B cell (primary cell): ENCODE measurements around the gene LYRM1. TPM values are rescaled to one million over a fixed set of nuclear protein-coding genes. Genes with fewer than 3 reads are reported as not detected.

Experiments
- ATAC-seq: fragments of 200-7000 bp; cut with Tn5 transposase; one replicate; pipeline ENCODE4 v1.10.0; 2021; ENCODE audit warnings: low read depth, mild to moderate bottlenecking, moderate number of reproducible peaks, moderate library complexity
- CTCF ChIA-PET: fragments of 350-600 bp; sonication (Branson Sonifier 250); formaldehyde crosslinking; loops from one replicate; lab custom pipeline; 2021; ENCODE audit warnings: antibody characterized with exemption, inconsistent platforms; lab: Charles Lee
- POLR2A ChIA-PET: fragments of 350-600 bp; sonication (Branson Sonifier 250); formaldehyde crosslinking; loops from one replicate; lab custom pipeline; 2021; ENCODE audit warnings: antibody characterized with exemption; lab: Charles Lee
- DNase-seq: peaks from one replicate; pipeline ENCODE4 v3.0.0; 2013
- H2AFZ ChIP-seq: 2 replicates; pipeline ENCODE4 v1.6.1; 2012; ENCODE audit warnings: mild to moderate bottlenecking, low read depth, low read length; ENCODE audit not compliant: insufficient read depth, poor library complexity, severe bottlenecking
- H3K27ac ChIP-seq, 2 donors: 1 replicate in 1 of 2; 2 replicates in 1 of 2; pipeline ENCODE4 v1.5.1; 2012 to 2013; ENCODE audit warnings: low read length in 2 of 2, mild to moderate bottlenecking in 2 of 2, moderate library complexity in 1 of 2
- H3K27me3 ChIP-seq, 4 experiments: fragments of 200-600 bp in 1 of 4; sonication (generic) in 1 of 4; replicated peaks in 1 of 4; 1 replicate in 2 of 4; 2 replicates in 2 of 4; pipeline versions ENCODE4 v1.6.1 to v1.7.0; 2013 to 2016; ENCODE audit warnings: low read length in 3 of 4, mild to moderate bottlenecking in 2 of 4, mixed read lengths in 1 of 4, moderate library complexity in 1 of 4; ENCODE audit not compliant: insufficient read depth in 4 of 4, control insufficient read depth in 3 of 4; ENCODE audit errors: control extremely low read depth in 1 of 4
- H3K36me3 ChIP-seq, 2 experiments: replicated peaks in 1 of 2; 1 replicate in 1 of 2; 2 replicates in 1 of 2; pipeline versions ENCODE4 v1.6.1 to v1.7.1; 2013; ENCODE audit warnings: low read length in 1 of 2; ENCODE audit not compliant: insufficient read depth in 2 of 2, control insufficient read depth in 1 of 2; ENCODE audit errors: control extremely low read depth in 1 of 2, extremely low read depth in 1 of 2
- H3K4me1 ChIP-seq, 2 donors: fragments of 200-600 bp in 1 of 2; sonication (generic) in 1 of 2; 1 replicate in 1 of 2; 2 replicates in 1 of 2; pipeline versions ENCODE4 v1.5.1 to v1.6.1; 2013 to 2017; ENCODE audit warnings: low read length in 2 of 2; ENCODE audit not compliant: control insufficient read depth in 2 of 2, insufficient read depth in 2 of 2
- H3K4me2 ChIP-seq: replicated peaks from 2 replicates; pipeline ENCODE3; 2012; ENCODE audit warnings: mild to moderate bottlenecking, low read depth, low read length; ENCODE audit not compliant: poor library complexity, severe bottlenecking
- H3K4me3 ChIP-seq, 5 experiments: fragments of 200-600 bp in 1 of 5; sonication (generic) in 1 of 5; 1 replicate in 3 of 5; 2 replicates in 2 of 5; pipeline versions ENCODE4 v1.5.1 to v1.7.0; 2011 to 2016; ENCODE audit warnings: low read length in 4 of 5, mild to moderate bottlenecking in 4 of 5, low read depth in 2 of 5, control low read depth in 1 of 5, moderate library complexity in 1 of 5; ENCODE audit not compliant: insufficient read depth in 1 of 5; ENCODE audit errors: control extremely low read depth in 1 of 5, extremely low read depth in 1 of 5
- H3K79me2 ChIP-seq: fragments of 200-600 bp; sonication (generic); one replicate; pipeline ENCODE4 v1.6.0; 2016; ENCODE audit warnings: low read length; ENCODE audit not compliant: control insufficient read depth, insufficient read depth
- H3K9ac ChIP-seq: fragments of 200-600 bp; sonication (generic); 2 replicates; pipeline ENCODE4 v1.6.1; 2017; ENCODE audit warnings: mild to moderate bottlenecking, low read length, moderate library complexity
- H3K9me3 ChIP-seq, 3 donors: one replicate each; pipeline versions ENCODE4 v1.6.1 to v1.7.1; 2013; ENCODE audit warnings: low read length in 2 of 3; ENCODE audit not compliant: control insufficient read depth in 2 of 3, insufficient read depth in 1 of 3; ENCODE audit errors: control extremely low read depth in 1 of 3
- H4K20me1 ChIP-seq: 2 replicates; pipeline ENCODE4 v1.6.0; 2012; ENCODE audit warnings: mild to moderate bottlenecking, low read length; ENCODE audit not compliant: insufficient read depth, control insufficient read depth, poor library complexity, severe bottlenecking
- H3K27ac Mint-ChIP-seq: one replicate; pipeline ENCODE4 v1.8.0; 2021; ENCODE audit warnings: mixed read lengths
- H3K27me3 Mint-ChIP-seq: one replicate; pipeline ENCODE4 v1.8.0; 2021; ENCODE audit warnings: mixed read lengths
- H3K4me1 Mint-ChIP-seq: one replicate; pipeline ENCODE4 v1.8.0; 2021; ENCODE audit warnings: mixed read lengths
- H3K4me3 Mint-ChIP-seq: one replicate; pipeline ENCODE4 v1.8.0; 2021; ENCODE audit warnings: mixed read lengths
- H3K9me3 Mint-ChIP-seq: one replicate; pipeline ENCODE4 v1.8.0; 2022; ENCODE audit warnings: mixed read lengths; ENCODE audit not compliant: insufficient read depth
- EZH2 ChIP-seq: IDR thresholded peaks from 2 replicates; pipeline ENCODE4 v1.6.1; 2012; ENCODE audit warnings: borderline replicate concordance, low read depth, mild to moderate bottlenecking, moderate library complexity, low read length; ENCODE audit not compliant: insufficient read depth, poor library complexity, severe bottlenecking
- WGBS: methylation state at CpG from one replicate; pipeline ENCODE4 v1.1.5; 2013; ENCODE audit warnings: missing lambda C conversion rate; ENCODE audit not compliant: insufficient coverage; 5-methylcytosine and 5-hydroxymethylcytosine counted together
- intact Hi-C: fragments of 100-400 bp; cut with micrococcal nuclease; formaldehyde crosslinking; loops from one replicate; pipeline ENCODE4 v1.10.0; 2022
- polyA plus RNA-seq: library from polyadenylated mRNA; depleted of rRNA; stranded (reverse); fragments of >200 nt; gene quantifications from 2 replicates; pipeline ENCODE4 v1.2.3, GENCODE V29; 2012
- total RNA-seq, 2 donors: library from RNA; stranded (reverse); fragments of 120-200 nt in 1 of 2; gene quantifications; 1 replicate in 1 of 2; 2 replicates in 1 of 2; pipeline versions ENCODE4 v1.2.3 to v1.2.4, GENCODE V29; 2013 to 2022
- TF ChIP-seq, protein P1 (sequence below): fragments of 200-600 bp; IDR thresholded peaks from one replicate; pipeline ENCODE4 v1.8.0; 2022; ENCODE audit warnings: antibody characterized with exemption, mild to moderate bottlenecking

LYRM1 gene
- total and polyA plus RNA-seq, 2 donors (not counting 1 experiment from before 2014, with no cell fraction given) = 20.0 to 21.8 TPM

DNA sequence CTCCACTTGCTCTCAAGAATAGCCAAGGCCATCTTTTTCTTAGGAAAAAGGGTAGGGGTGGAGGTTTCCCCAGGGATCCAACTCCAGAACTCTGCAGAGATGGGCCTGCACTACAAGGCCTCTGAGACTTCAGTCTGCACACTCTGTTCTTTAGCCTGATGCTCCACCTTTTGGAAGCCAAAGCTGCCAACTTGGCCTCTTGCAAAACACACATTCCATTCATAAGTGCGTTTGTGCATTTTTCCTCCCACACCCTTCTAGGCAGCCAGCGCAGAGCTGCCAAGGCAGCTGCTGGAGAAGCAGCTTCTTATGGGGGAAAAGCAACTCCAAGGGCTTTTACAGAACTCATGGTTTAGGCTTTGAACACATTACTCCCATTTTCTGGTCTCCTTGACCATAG lies 49.0 kb upstream of the LYRM1 start:
- intact Hi-C loops = loop anchor here (5.0 to 10.0 kb wide), 2 partner anchors 251 to 703 kb away; no protein-coding TSS in a partner anchor
- Histone ChIP-seq H4K20me1 (no peaks in the 10 kb centered on the region), H3K9me3 (no peaks in the 10 kb centered on the region), H3K36me3 (no peaks in the 10 kb centered on the region), H3K4me3 (no peak overlapping the region), H2AFZ (no peak overlapping the region), H3K9ac (no peak overlapping the region), H3K27me3 (no peaks in the 10 kb centered on the region), H3K79me2 (no peaks in the 10 kb centered on the region), H3K4me1 (peaks cover 0 to 3% of the 10 kb centered on the region in 2 donors), H3K4me2 (no peak overlapping the region), H3K27ac (no peak overlapping the region)
- ChIA-PET POLR2A (no interaction called here), CTCF (interaction anchor here (1.4 to 7.5 kb wide), 12 partner anchors 15 to 449 kb away, joined by 3 to 51 read pairs (median 14); partner anchors contain the start of gene LDAF1)
- ATAC-seq = no peak
- WGBS = 100% methylated on average over 1 of the region's 2 CpGs
- Mint-ChIP-seq H3K4me1 (peaks cover 4% of the 10 kb centered on the region), H3K4me3 (no peak overlapping the region), H3K27ac (no peak overlapping the region), H3K9me3 (no peaks in the 10 kb centered on the region), H3K27me3 (no peaks in the 10 kb centered on the region)
- no peak for TF ChIP-seq EZH2
- TF ChIP-seq, protein P1, sequence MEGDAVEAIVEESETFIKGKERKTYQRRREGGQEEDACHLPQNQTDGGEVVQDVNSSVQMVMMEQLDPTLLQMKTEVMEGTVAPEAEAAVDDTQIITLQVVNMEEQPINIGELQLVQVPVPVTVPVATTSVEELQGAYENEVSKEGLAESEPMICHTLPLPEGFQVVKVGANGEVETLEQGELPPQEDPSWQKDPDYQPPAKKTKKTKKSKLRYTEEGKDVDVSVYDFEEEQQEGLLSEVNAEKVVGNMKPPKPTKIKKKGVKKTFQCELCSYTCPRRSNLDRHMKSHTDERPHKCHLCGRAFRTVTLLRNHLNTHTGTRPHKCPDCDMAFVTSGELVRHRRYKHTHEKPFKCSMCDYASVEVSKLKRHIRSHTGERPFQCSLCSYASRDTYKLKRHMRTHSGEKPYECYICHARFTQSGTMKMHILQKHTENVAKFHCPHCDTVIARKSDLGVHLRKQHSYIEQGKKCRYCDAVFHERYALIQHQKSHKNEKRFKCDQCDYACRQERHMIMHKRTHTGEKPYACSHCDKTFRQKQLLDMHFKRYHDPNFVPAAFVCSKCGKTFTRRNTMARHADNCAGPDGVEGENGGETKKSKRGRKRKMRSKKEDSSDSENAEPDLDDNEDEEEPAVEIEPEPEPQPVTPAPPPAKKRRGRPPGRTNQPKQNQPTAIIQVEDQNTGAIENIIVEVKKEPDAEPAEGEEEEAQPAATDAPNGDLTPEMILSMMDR = no peak
- no peak for DNase-seq

DNA sequence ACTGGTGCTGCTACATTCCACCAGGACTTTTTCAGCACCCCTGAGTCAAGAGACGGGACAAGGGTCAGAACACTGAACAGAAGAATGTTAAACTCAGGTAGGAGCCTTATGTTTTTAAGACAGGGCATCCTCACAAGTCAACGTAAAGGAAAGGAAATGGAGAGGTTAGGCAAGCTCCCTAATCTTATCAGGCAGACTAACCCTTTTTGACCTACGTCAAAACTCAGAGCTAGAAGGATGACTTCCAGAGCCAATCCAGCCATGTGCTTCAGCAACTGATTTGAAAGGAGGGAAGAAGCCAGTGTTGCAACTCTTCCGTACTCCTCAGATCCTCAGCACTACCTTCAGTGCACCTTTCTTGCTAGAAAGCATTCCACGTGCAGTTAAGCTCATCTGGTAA lies 47.4 kb upstream of the LYRM1 start:
- H3K4me1 Mint-ChIP-seq = peaks cover 4% of the 10 kb centered on the region
- no peaks in the 10 kb centered on the region for H3K9me3 ChIP-seq
- ChIA-PET CTCF (interaction anchor here (0.6 to 7.5 kb wide), 8 partner anchors 12 to 238 kb away, joined by 3 to 46 read pairs (median 4); no protein-coding TSS in a partner anchor), POLR2A (no interaction called here)
- no peak overlapping the region for H3K4me2 ChIP-seq
- no peaks in the 10 kb centered on the region for H3K36me3 ChIP-seq
- no peaks in the 10 kb centered on the region for H3K9me3 Mint-ChIP-seq
- H4K20me1 ChIP-seq = no peaks in the 10 kb centered on the region
- H3K79me2 ChIP-seq = no peaks in the 10 kb centered on the region
- H3K4me1 ChIP-seq = peaks cover 0 to 3% of the 10 kb centered on the region in 2 donors
- TF ChIP-seq, protein P1 = no peak
- intact Hi-C loops = loop anchor here (5.0 to 10.0 kb wide), 2 partner anchors 249 to 702 kb away; no protein-coding TSS in a partner anchor
- no peak overlapping the region for H3K4me3 Mint-ChIP-seq
- 100% methylated on average over 1 of the region's 5 CpGs for WGBS
- H3K4me3 ChIP-seq = no peak overlapping the region
- DNase-seq (no peak), ATAC-seq (no peak)
- no peaks in the 10 kb centered on the region for H3K27me3 Mint-ChIP-seq
- no peaks in the 10 kb centered on the region for H3K27me3 ChIP-seq
- H3K27ac Mint-ChIP-seq = no peak overlapping the region
- no peak overlapping the region for H3K27ac ChIP-seq
- no peak overlapping the region for H3K9ac ChIP-seq
- H2AFZ ChIP-seq = no peak overlapping the region
